GM21390 (cell line): ENCODE data around the gene AFF2.

ENCODE experiments used
- ATAC-seq: cut with Tn5 transposase; IDR thresholded peaks from one replicate; pipeline ENCODE4 v1.9.1; 2021; ENCODE audit not compliant: unreplicated experiment

Gene AFF2

GRCh38 chrX:148715361-148715760, 214.9 kb downstream of the AFF2 start:
- ATAC-seq = no peak

- no peak for ATAC-seq
These were observed 222.5 kb downstream of the AFF2 start for GRCh38 chrX:148722966-148723365.

- no peak for ATAC-seq
These were observed 223.1 kb downstream of the AFF2 start for GRCh38 chrX:148723551-148723950.

- no peak for ATAC-seq
These were observed 228.5 kb downstream of the AFF2 start for GRCh38 chrX:148728901-148729300.

GRCh38 chrX:148732743-148733142, 232.3 kb downstream of the AFF2 start:
- no peak for ATAC-seq

GRCh38 chrX:148741441-148741840, 241.0 kb downstream of the AFF2 start:
- no peak for ATAC-seq

GRCh38 chrX:148755111-148755510, 254.7 kb downstream of the AFF2 start:
- no peak for ATAC-seq

GRCh38 chrX:148763896-148764295, 263.5 kb downstream of the AFF2 start:
- ATAC-seq = no peak

- ATAC-seq = no peak
These were observed 267.9 kb downstream of the AFF2 start for GRCh38 chrX:148768296-148768695.

- no peak for ATAC-seq
These were observed 271.0 kb downstream of the AFF2 start for GRCh38 chrX:148771440-148771839.

GRCh38 chrX:148774276-148774675, 273.9 kb downstream of the AFF2 start:
- ATAC-seq = no peak

- no peak for ATAC-seq
These were observed 283.7 kb downstream of the AFF2 start for GRCh38 chrX:148784137-148784536.

- no peak for ATAC-seq
These were observed 284.4 kb downstream of the AFF2 start for GRCh38 chrX:148784856-148785255.

GRCh38 chrX:148785256-148785655, 284.8 kb downstream of the AFF2 start:
- no peak for ATAC-seq

GRCh38 chrX:148788449-148788848, 288.0 kb downstream of the AFF2 start:
- no peak for ATAC-seq

- no peak for ATAC-seq
These were observed 293.9 kb downstream of the AFF2 start for GRCh38 chrX:148794350-148794749.

- no peak for ATAC-seq
These were observed 304.4 kb downstream of the AFF2 start for GRCh38 chrX:148804579-148805355.

GRCh38 chrX:148806145-148806870, 305.9 kb downstream of the AFF2 start:
- no peak for ATAC-seq

GRCh38 chrX:148808833-148809232, 308.4 kb downstream of the AFF2 start:
- no peak for ATAC-seq

- no peak for ATAC-seq
These were observed 310.8 kb downstream of the AFF2 start for GRCh38 chrX:148811236-148811635.

- no peak for ATAC-seq
These were observed 313.0 kb downstream of the AFF2 start for GRCh38 chrX:148813422-148813821.

- ATAC-seq = no peak
These were observed 313.6 kb downstream of the AFF2 start for GRCh38 chrX:148813967-148814366.
